Measurements from ENCODE around the gene ZC3H14.

DNA sequence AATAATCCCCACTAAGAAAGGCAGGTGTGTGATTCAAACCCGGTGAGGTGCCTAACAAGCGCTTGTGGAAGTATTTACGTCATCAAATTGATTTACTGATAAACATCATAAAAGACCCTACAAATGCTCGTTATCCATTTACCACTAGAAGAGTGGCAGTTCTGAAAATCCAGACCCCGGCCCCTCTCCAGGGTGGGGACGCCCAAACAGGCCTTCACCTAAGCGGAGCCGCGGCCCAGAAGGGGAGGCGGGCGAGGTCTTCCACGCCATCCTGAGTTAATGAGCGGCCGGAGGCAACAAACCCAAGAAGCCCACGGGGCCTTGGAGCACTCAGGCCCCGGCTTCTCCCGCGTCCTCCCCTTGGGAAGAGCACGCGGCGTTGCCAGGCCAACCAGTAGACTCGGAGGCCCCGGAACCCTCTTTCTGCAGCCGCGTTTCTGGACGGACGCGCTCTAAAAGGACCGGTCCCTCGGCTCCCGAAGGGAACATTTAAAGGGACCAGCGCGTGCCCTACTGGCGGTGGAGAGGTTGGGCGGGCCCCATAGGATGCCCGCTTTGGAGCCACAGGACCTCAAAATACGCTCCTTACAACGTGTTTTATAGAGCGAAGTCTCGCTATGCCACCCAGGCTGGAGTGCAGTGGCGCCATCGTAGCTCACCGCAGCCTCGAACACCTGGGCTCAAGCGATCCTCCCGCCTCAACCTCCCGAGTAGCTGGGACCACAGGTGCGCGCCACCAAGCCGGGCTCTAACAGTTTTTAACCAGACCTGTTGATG lies 11.6 kb upstream of the ZC3H14 start:
- TF ChIP-seq, protein P1, sequence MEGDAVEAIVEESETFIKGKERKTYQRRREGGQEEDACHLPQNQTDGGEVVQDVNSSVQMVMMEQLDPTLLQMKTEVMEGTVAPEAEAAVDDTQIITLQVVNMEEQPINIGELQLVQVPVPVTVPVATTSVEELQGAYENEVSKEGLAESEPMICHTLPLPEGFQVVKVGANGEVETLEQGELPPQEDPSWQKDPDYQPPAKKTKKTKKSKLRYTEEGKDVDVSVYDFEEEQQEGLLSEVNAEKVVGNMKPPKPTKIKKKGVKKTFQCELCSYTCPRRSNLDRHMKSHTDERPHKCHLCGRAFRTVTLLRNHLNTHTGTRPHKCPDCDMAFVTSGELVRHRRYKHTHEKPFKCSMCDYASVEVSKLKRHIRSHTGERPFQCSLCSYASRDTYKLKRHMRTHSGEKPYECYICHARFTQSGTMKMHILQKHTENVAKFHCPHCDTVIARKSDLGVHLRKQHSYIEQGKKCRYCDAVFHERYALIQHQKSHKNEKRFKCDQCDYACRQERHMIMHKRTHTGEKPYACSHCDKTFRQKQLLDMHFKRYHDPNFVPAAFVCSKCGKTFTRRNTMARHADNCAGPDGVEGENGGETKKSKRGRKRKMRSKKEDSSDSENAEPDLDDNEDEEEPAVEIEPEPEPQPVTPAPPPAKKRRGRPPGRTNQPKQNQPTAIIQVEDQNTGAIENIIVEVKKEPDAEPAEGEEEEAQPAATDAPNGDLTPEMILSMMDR (IDR thresholded peaks at IDR 0.05): peak in 4 of 6 experiments; percentile 29 to 60 (median 36)
- peak in 1 of 2 donors; percentile 47 for TF ChIP-seq POLR2A (IDR thresholded peaks at IDR 0.05)
